K562 (cell line): Measurements from ENCODE around the gene N4BP2. TPM values are rescaled to one million over a fixed set of nuclear protein-coding genes. Genes with fewer than 3 reads are reported as not detected.

Source experiments
- MTF1 ChIP-seq: fragments of 250-450 bp; sonication (Bioruptor Pico); IDR thresholded peaks from 2 replicates; pipeline ENCODE4 v1.9.0; 2021; ENCODE audit warnings: moderate library complexity, mild to moderate bottlenecking, inconsistent platforms, borderline replicate concordance
- NR2C1 ChIP-seq, 2 experiments: fragments of 450-650 bp; IDR thresholded peaks; 2 replicates each; pipeline ENCODE4 v1.6.1; 2017; ENCODE audit warnings: mild to moderate bottlenecking in 2 of 2, antibody characterized with exemption in 1 of 2, inconsistent platforms in 1 of 2, missing compliant biosample characterization in 1 of 2, missing genetic modification characterization in 1 of 2
- SMARCA5 ChIP-seq: fragments of 450-650 bp; IDR thresholded peaks from 2 replicates; pipeline ENCODE4 v1.6.1; 2016
- TAF7 ChIP-seq: fragments of 450-650 bp; IDR thresholded peaks from 2 replicates; pipeline ENCODE4 v1.6.1; 2016; ENCODE audit warnings: missing genetic modification characterization, missing compliant biosample characterization
- WHSC1 ChIP-seq: IDR thresholded peaks from one replicate; pipeline ENCODE4 v1.6.1; 2012; ENCODE audit warnings: low read length, control low read depth, inconsistent platforms
- XRCC4 ChIP-seq: IDR thresholded peaks from one replicate; pipeline ENCODE4 v1.6.1; 2011; ENCODE audit not compliant: insufficient read depth, insufficient read length; ENCODE audit errors: extremely low read depth
- ZNF239 ChIP-seq: fragments of 250-450 bp; sonication (Bioruptor Pico); IDR thresholded peaks from 2 replicates; pipeline ENCODE4 v1.4.0; 2020; ENCODE audit warnings: mild to moderate bottlenecking
- ZNF253 ChIP-seq: fragments of 250-450 bp; sonication (Bioruptor Pico); conservative IDR thresholded peaks from 2 replicates; pipeline ENCODE4 v1.6.1; 2021; ENCODE audit warnings: mild to moderate bottlenecking
- ZNF668 ChIP-seq: fragments of 250-450 bp; sonication (Bioruptor Pico); IDR thresholded peaks from 2 replicates; pipeline ENCODE4 v1.8.0; 2022; ENCODE audit warnings: mild to moderate bottlenecking, inconsistent platforms
- polyA plus RNA-seq, 8 experiments: library from polyadenylated mRNA; depleted of rRNA in 4 of 8; stranded (reverse) in 5 of 8; unstranded in 3 of 8; fragments of >200 nt; fragmentation: Nextera tagmentation in 2 of 8; fragmentation: Illumina TruSeq in 1 of 8; extraction: Ambion mirVana in 2 of 8; extraction: Trizol in 1 of 8; gene quantifications; 2 replicates each; pipeline versions ENCODE4 v1.2.1 to v1.2.3, GENCODE V29; 2011 to 2014; ENCODE audit warnings: inconsistent platforms in 1 of 8, missing spikeins in 1 of 8
- total RNA-seq, 7 experiments: library from RNA; depleted of rRNA in 6 of 7; stranded (reverse); fragments of >200 nt in 6 of 7; fragmentation: Illumina TruSeq in 2 of 7; extraction: Trizol in 2 of 7; gene quantifications; 2 replicates each; pipeline versions ENCODE4 v1.2.1 to v1.2.3, GENCODE V29; 2011 to 2021; ENCODE audit warnings: low replicate concordance in 1 of 7
- TF ChIP-seq, protein P1 (sequence below): fragments of 450-650 bp; IDR thresholded peaks from 2 replicates; pipeline ENCODE4 v1.6.1; 2016; ENCODE audit warnings: mild to moderate bottlenecking, moderate library complexity
- TF ChIP-seq, protein P2 (sequence below): fragments of 250-450 bp; sonication (Bioruptor Pico); IDR thresholded peaks from 2 replicates; pipeline ENCODE4 v1.4.0; 2020; ENCODE audit warnings: borderline replicate concordance
- TF ChIP-seq, protein P3 (sequence below): conservative IDR thresholded peaks from 2 replicates; pipeline ENCODE4 v1.6.1; 2011; ENCODE audit warnings: low read depth, mild to moderate bottlenecking, low read length; ENCODE audit not compliant: control insufficient read depth

The N4BP2 gene
- total and polyA plus RNA-seq, 9 of the 15 experiments (the other 6 are each of a cell fraction or from before 2014, with no cell fraction given): 2.7 to 12.6 (median 7.6) TPM

DNA sequence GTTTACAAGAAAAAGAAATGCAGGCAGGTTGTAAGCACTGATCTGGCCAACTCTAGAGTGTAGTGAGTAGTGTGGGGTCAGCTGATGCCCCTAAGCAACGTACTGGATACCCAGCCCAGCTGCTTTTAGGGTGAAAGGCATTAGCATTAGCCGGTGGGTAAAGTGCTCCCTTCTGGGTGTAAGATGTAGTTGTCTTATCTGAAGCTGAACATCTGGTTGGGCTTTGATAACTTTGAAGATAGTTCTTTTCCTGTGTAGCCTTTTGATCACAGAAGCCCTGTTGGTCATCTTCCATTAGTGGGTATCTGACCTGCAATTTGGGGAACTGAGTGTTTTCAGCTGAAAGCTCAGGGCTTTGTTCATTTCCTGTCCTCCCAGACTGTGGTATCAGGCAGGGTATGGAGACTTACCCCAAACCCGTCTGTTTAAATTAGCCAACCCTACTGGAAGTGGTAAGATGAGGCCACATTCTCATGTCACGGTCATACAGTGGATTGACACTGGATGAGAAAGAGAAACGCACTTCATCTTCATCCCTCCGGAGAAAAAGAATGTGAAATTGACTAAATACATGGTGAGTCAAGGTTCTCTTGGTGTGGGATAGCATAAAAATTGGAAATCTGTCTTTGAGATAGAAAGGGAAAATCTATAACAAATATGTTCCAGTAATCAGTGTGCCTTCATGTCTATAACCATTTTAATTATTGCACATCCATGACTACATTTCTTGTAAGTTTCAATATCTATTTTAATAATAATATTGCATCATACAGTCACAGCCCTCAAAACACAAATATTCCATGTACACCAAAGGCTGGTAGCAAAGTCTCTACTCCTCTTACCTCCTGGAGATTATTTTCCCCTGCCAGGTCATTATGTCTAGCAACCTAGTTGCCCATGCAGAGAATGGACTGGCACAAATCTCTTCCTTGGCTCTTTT lies 148.9 kb downstream of the N4BP2 start (continued):
- TF ChIP-seq, protein P1, sequence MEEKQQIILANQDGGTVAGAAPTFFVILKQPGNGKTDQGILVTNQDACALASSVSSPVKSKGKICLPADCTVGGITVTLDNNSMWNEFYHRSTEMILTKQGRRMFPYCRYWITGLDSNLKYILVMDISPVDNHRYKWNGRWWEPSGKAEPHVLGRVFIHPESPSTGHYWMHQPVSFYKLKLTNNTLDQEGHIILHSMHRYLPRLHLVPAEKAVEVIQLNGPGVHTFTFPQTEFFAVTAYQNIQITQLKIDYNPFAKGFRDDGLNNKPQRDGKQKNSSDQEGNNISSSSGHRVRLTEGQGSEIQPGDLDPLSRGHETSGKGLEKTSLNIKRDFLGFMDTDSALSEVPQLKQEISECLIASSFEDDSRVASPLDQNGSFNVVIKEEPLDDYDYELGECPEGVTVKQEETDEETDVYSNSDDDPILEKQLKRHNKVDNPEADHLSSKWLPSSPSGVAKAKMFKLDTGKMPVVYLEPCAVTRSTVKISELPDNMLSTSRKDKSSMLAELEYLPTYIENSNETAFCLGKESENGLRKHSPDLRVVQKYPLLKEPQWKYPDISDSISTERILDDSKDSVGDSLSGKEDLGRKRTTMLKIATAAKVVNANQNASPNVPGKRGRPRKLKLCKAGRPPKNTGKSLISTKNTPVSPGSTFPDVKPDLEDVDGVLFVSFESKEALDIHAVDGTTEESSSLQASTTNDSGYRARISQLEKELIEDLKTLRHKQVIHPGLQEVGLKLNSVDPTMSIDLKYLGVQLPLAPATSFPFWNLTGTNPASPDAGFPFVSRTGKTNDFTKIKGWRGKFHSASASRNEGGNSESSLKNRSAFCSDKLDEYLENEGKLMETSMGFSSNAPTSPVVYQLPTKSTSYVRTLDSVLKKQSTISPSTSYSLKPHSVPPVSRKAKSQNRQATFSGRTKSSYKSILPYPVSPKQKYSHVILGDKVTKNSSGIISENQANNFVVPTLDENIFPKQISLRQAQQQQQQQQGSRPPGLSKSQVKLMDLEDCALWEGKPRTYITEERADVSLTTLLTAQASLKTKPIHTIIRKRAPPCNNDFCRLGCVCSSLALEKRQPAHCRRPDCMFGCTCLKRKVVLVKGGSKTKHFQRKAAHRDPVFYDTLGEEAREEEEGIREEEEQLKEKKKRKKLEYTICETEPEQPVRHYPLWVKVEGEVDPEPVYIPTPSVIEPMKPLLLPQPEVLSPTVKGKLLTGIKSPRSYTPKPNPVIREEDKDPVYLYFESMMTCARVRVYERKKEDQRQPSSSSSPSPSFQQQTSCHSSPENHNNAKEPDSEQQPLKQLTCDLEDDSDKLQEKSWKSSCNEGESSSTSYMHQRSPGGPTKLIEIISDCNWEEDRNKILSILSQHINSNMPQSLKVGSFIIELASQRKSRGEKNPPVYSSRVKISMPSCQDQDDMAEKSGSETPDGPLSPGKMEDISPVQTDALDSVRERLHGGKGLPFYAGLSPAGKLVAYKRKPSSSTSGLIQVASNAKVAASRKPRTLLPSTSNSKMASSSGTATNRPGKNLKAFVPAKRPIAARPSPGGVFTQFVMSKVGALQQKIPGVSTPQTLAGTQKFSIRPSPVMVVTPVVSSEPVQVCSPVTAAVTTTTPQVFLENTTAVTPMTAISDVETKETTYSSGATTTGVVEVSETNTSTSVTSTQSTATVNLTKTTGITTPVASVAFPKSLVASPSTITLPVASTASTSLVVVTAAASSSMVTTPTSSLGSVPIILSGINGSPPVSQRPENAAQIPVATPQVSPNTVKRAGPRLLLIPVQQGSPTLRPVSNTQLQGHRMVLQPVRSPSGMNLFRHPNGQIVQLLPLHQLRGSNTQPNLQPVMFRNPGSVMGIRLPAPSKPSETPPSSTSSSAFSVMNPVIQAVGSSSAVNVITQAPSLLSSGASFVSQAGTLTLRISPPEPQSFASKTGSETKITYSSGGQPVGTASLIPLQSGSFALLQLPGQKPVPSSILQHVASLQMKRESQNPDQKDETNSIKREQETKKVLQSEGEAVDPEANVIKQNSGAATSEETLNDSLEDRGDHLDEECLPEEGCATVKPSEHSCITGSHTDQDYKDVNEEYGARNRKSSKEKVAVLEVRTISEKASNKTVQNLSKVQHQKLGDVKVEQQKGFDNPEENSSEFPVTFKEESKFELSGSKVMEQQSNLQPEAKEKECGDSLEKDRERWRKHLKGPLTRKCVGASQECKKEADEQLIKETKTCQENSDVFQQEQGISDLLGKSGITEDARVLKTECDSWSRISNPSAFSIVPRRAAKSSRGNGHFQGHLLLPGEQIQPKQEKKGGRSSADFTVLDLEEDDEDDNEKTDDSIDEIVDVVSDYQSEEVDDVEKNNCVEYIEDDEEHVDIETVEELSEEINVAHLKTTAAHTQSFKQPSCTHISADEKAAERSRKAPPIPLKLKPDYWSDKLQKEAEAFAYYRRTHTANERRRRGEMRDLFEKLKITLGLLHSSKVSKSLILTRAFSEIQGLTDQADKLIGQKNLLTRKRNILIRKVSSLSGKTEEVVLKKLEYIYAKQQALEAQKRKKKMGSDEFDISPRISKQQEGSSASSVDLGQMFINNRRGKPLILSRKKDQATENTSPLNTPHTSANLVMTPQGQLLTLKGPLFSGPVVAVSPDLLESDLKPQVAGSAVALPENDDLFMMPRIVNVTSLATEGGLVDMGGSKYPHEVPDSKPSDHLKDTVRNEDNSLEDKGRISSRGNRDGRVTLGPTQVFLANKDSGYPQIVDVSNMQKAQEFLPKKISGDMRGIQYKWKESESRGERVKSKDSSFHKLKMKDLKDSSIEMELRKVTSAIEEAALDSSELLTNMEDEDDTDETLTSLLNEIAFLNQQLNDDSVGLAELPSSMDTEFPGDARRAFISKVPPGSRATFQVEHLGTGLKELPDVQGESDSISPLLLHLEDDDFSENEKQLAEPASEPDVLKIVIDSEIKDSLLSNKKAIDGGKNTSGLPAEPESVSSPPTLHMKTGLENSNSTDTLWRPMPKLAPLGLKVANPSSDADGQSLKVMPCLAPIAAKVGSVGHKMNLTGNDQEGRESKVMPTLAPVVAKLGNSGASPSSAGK: no peak
- TF ChIP-seq NR2C1 (IDR thresholded peaks at IDR 0.05) (no peak), NR2C1 (tag; IDR thresholded peaks at IDR 0.05) (no peak; the same call in 1 of the 2 replicates), WHSC1 (no peak), ZNF239 (CRISPR knock-in tag) (peak; percentile 37; the same call in 1 of the 2 replicates), ZNF253 (no peak), MTF1 (CRISPR knock-in tag) (no peak), TAF7 (tag) (no peak), ZNF668 (CRISPR knock-in tag) (peak; percentile 37; the same call in 1 of the 2 replicates), XRCC4 (no peak), SMARCA5 (no peak)
- TF ChIP-seq, protein P2, sequence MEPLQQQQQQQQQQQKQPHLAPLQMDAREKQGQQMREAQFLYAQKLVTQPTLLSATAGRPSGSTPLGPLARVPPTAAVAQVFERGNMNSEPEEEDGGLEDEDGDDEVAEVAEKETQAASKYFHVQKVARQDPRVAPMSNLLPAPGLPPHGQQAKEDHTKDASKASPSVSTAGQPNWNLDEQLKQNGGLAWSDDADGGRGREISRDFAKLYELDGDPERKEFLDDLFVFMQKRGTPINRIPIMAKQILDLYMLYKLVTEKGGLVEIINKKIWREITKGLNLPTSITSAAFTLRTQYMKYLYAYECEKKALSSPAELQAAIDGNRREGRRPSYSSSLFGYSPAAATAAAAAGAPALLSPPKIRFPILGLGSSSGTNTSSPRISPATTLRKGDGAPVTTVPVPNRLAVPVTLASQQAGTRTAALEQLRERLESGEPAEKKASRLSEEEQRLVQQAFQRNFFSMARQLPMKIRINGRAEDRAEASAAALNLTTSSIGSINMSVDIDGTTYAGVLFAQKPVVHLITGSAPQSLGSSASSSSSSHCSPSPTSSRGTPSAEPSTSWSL (CRISPR knock-in tag): no peak
- TF ChIP-seq, protein P3, sequence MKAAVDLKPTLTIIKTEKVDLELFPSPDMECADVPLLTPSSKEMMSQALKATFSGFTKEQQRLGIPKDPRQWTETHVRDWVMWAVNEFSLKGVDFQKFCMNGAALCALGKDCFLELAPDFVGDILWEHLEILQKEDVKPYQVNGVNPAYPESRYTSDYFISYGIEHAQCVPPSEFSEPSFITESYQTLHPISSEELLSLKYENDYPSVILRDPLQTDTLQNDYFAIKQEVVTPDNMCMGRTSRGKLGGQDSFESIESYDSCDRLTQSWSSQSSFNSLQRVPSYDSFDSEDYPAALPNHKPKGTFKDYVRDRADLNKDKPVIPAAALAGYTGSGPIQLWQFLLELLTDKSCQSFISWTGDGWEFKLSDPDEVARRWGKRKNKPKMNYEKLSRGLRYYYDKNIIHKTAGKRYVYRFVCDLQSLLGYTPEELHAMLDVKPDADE: no peak
